Naive thymus-derived CD8-positive, alpha-beta T cell (primary cell): Measurements from ENCODE around the gene SLC5A11. TPM values are rescaled to one million over a fixed set of nuclear protein-coding genes. Genes with fewer than 3 reads are reported as not detected.
A peak's percentile ranks its signal among the peaks of the same experiment; 100 is the strongest.
"Not testable (repeated sequence)": the region's sequence is repeated elsewhere in the genome, so short reads cannot be mapped to it uniquely, and the experiment has no call there.

ENCODE experiments used
- ATAC-seq, 2 donors: fragments of 150-1000 bp; cut with Tn5 transposase in 1 of 2; sonication (Bioruptor Pico), chemical (Tn5 transposase) in 1 of 2; 1 replicate in 1 of 2; 2 replicates in 1 of 2; pipeline ENCODE4 v1.10.0; 2021; ENCODE audit warnings: mild to moderate bottlenecking in 2 of 2, moderate library complexity in 2 of 2
- POLR2A ChIA-PET: fragments of 350-600 bp; sonication (Branson Sonifier 250); formaldehyde crosslinking; loops from one replicate; lab custom pipeline; 2021; ENCODE audit warnings: antibody characterized with exemption; lab: Charles Lee
- DNase-seq, 10 donors: peaks; one replicate each; pipeline versions ENCODE4 v3.0.0 to v3.0.0-alpha.2; 2020 to 2022
- H3K27ac Mint-ChIP-seq, 10 donors: one replicate each; pipeline ENCODE4 v1.8.0; 2020 to 2022; ENCODE audit warnings: mild to moderate bottlenecking in 10 of 10, mixed read lengths in 10 of 10, moderate library complexity in 4 of 10, inconsistent platforms in 1 of 10
- H3K27me3 Mint-ChIP-seq, 5 donors: one replicate each; pipeline ENCODE4 v1.8.0; 2021 to 2022; ENCODE audit warnings: mixed read lengths in 5 of 5
- H3K36me3 Mint-ChIP-seq, 3 donors: one replicate each; pipeline ENCODE4 v1.8.0; 2020 to 2022; ENCODE audit warnings: mixed read lengths in 3 of 3, mild to moderate bottlenecking in 2 of 3, inconsistent platforms in 1 of 3
- H3K4me1 Mint-ChIP-seq, 4 donors: one replicate each; pipeline ENCODE4 v1.8.0; 2021 to 2022; ENCODE audit warnings: mixed read lengths in 4 of 4
- H3K4me3 Mint-ChIP-seq, 10 donors: one replicate each; pipeline ENCODE4 v1.8.0; 2020 to 2022; ENCODE audit warnings: mild to moderate bottlenecking in 10 of 10, mixed read lengths in 10 of 10, moderate library complexity in 6 of 10, inconsistent platforms in 1 of 10
- H3K9me3 Mint-ChIP-seq, 9 donors: one replicate each; pipeline ENCODE4 v1.8.0; 2020 to 2022; ENCODE audit warnings: mixed read lengths in 9 of 9, mild to moderate bottlenecking in 3 of 9, inconsistent platforms in 1 of 9, moderate library complexity in 1 of 9
- polyA plus RNA-seq, 3 donors: library from polyadenylated mRNA; unstranded; fragments of 300-500 nt; fragmentation: Illumina TruSeq; gene quantifications; one replicate each; pipeline ENCODE4 v1.2.3, GENCODE V29; 2021
- total RNA-seq, 8 experiments: library from RNA in 2 of 8; stranded (reverse) in 2 of 8; gene quantifications; one replicate each; pipeline ENCODE4 v1.2.3 and lab custom pipeline; 2021 to 2026

Gene SLC5A11
- total and polyA plus RNA-seq, 5 experiments from 2014 or later, result 0.22 to 0.68 TPM; not detected in 3

GRCh38 chr16:24883714-24884151 lies 38.0 kb downstream of the SLC5A11 start:
- Mint-ChIP-seq H3K36me3 (peaks cover 0 to 4% (median 0%) of the 10 kb centered on the region in 3 donors), H3K27me3 (peaks cover 0 to 2% (median 0%) of the 10 kb centered on the region in 5 donors), H3K4me3 (no peak overlapping the region), H3K4me1 (no peaks in the 10 kb centered on the region), H3K9me3 (peaks cover 0 to 15% (median 2%) of the 10 kb centered on the region in 9 donors), H3K27ac (no peak overlapping the region)
- POLR2A ChIA-PET, result no interaction called here
- DNase-seq (no peak), ATAC-seq (no peak)

- H3K36me3 Mint-ChIP-seq, result no peaks in the 10 kb centered on the region
- POLR2A ChIA-PET, result no interaction called here
- no peak overlapping the region for H3K27ac Mint-ChIP-seq
- H3K4me3 Mint-ChIP-seq, result no peak overlapping the region
- DNase-seq, result no peak
- H3K9me3 Mint-ChIP-seq, result peaks cover 0 to 15% (median 0%) of the 10 kb centered on the region in 9 donors
- H3K4me1 Mint-ChIP-seq, result no peaks in the 10 kb centered on the region
- H3K27me3 Mint-ChIP-seq, result peaks cover 2 to 24% (median 7%) of the 10 kb centered on the region in 5 donors
- ATAC-seq, result no peak
These were observed 41.7 kb downstream of the SLC5A11 start for GRCh38 chr16:24887472-24887871.

- Mint-ChIP-seq H3K27ac (no peak overlapping the region), H3K4me3 (no peak overlapping the region), H3K36me3 (no peaks in the 10 kb centered on the region), H3K9me3 (peaks cover 0 to 15% (median 0%) of the 10 kb centered on the region in 9 donors), H3K4me1 (no peaks in the 10 kb centered on the region), H3K27me3 (peaks cover 2 to 24% (median 7%) of the 10 kb centered on the region in 5 donors)
- ATAC-seq, result no peak
- DNase-seq, result no peak
- POLR2A ChIA-PET, result no interaction called here
These were observed 45.0 kb downstream of the SLC5A11 start for GRCh38 chr16:24890746-24891145.

- Mint-ChIP-seq H3K27ac (no peak overlapping the region), H3K4me1 (peaks cover 0 to 3% (median 0%) of the 10 kb centered on the region in 4 donors), H3K27me3 (peaks cover 0 to 7% (median 5%) of the 10 kb centered on the region in 5 donors), H3K36me3 (no peaks in the 10 kb centered on the region), H3K9me3 (peaks cover 0 to 4% (median 0%) of the 10 kb centered on the region in 9 donors), H3K4me3 (no peak overlapping the region)
- POLR2A ChIA-PET, result no interaction called here
- ATAC-seq (no peak), DNase-seq (no peak)
These were observed 50.7 kb downstream of the SLC5A11 start for GRCh38 chr16:24896439-24896838.

- H3K4me1 Mint-ChIP-seq, DNase-seq, H3K4me3 Mint-ChIP-seq, H3K27ac Mint-ChIP-seq, H3K36me3 Mint-ChIP-seq, ATAC-seq, POLR2A ChIA-PET, H3K9me3 Mint-ChIP-seq: not testable (repeated sequence)
- peaks cover 0 to 11% (median 9%) of the 10 kb centered on the region in 5 donors for H3K27me3 Mint-ChIP-seq
These were observed 51.8 kb downstream of the SLC5A11 start for GRCh38 chr16:24897522-24897921.

- POLR2A ChIA-PET, result no interaction called here
- H3K27me3 Mint-ChIP-seq, result peaks cover 0 to 14% (median 9%) of the 10 kb centered on the region in 5 donors
- no peak for ATAC-seq
- peaks cover 0 to 7% (median 0%) of the 10 kb centered on the region in 3 donors for H3K36me3 Mint-ChIP-seq
- H3K9me3 Mint-ChIP-seq, result peaks cover 0 to 4% (median 0%) of the 10 kb centered on the region in 9 donors
- no peak overlapping the region for H3K4me3 Mint-ChIP-seq
- DNase-seq, result no peak
- no peak overlapping the region for H3K27ac Mint-ChIP-seq
- H3K4me1 Mint-ChIP-seq, result peaks cover 0 to 3% (median 0%) of the 10 kb centered on the region in 4 donors
These were observed 54.5 kb downstream of the SLC5A11 start for GRCh38 chr16:24900230-24900629.

- Mint-ChIP-seq H3K27me3 (peaks cover 0 to 9% (median 4%) of the 10 kb centered on the region in 5 donors), H3K9me3 (no peaks in the 10 kb centered on the region), H3K4me1 (peaks cover 0 to 2% (median under 1%) of the 10 kb centered on the region in 4 donors), H3K36me3 (peaks cover 0 to 7% (median 0%) of the 10 kb centered on the region in 3 donors), H3K27ac (no peak overlapping the region), H3K4me3 (no peak overlapping the region)
- POLR2A ChIA-PET, result no interaction called here
- DNase-seq (no peak), ATAC-seq (no peak)
These were observed 60.5 kb downstream of the SLC5A11 start for GRCh38 chr16:24906199-24906808.

GRCh38 chr16:24906901-24907300 lies 61.1 kb downstream of the SLC5A11 start:
- no peak for ATAC-seq
- POLR2A ChIA-PET, result no interaction called here
- peaks cover 0 to 8% (median 3%) of the 10 kb centered on the region in 5 donors for H3K27me3 Mint-ChIP-seq
- no peak for DNase-seq
- no peak overlapping the region for H3K4me3 Mint-ChIP-seq
- peaks cover 0 to 2% (median under 1%) of the 10 kb centered on the region in 4 donors for H3K4me1 Mint-ChIP-seq
- peaks cover 0 to 6% (median 0%) of the 10 kb centered on the region in 3 donors for H3K36me3 Mint-ChIP-seq
- H3K9me3 Mint-ChIP-seq, result no peaks in the 10 kb centered on the region
- H3K27ac Mint-ChIP-seq, result no peak overlapping the region

GRCh38 chr16:24908716-24909115 lies 63.0 kb downstream of the SLC5A11 start:
- no peak for DNase-seq
- H3K27ac Mint-ChIP-seq, result no peak overlapping the region

GRCh38 chr16:24909856-24910255 lies 64.1 kb downstream of the SLC5A11 start:
- no peaks in the 10 kb centered on the region for H3K36me3 Mint-ChIP-seq
- no peaks in the 10 kb centered on the region for H3K27me3 Mint-ChIP-seq
- H3K4me1 Mint-ChIP-seq, result peaks cover 0 to 2% (median under 1%) of the 10 kb centered on the region in 4 donors
- H3K4me3 Mint-ChIP-seq, result no peak overlapping the region
- H3K9me3 Mint-ChIP-seq, result peaks cover 0 to under 1% (median 0%) of the 10 kb centered on the region in 9 donors
- no peak overlapping the region for H3K27ac Mint-ChIP-seq
- no peak for DNase-seq
- POLR2A ChIA-PET, result interaction anchor here (0.7 kb wide), 1 partner anchor 930 kb away, joined by 5 read pairs; no protein-coding TSS in a partner anchor
- no peak for ATAC-seq

More at GRCh38 chr16:24908716-24909115, 63.0 kb downstream of the SLC5A11 start:
- POLR2A ChIA-PET, result no interaction called here
- Mint-ChIP-seq H3K4me1 (peaks cover 0 to 2% (median under 1%) of the 10 kb centered on the region in 4 donors), H3K9me3 (no peaks in the 10 kb centered on the region), H3K36me3 (no peaks in the 10 kb centered on the region), H3K4me3 (no peak overlapping the region), H3K27me3 (no peaks in the 10 kb centered on the region)
- no peak for ATAC-seq

- Mint-ChIP-seq H3K36me3 (peaks cover 0 to 25% (median 7%) of the 10 kb centered on the region in 3 donors), H3K4me1 (peaks cover 0 to 2% (median 0%) of the 10 kb centered on the region in 4 donors), H3K27ac (peak overlapping the region in 1 of 10 donors; percentile 3), H3K9me3 (peaks cover 0 to 4% (median 0%) of the 10 kb centered on the region in 9 donors), H3K4me3 (peak overlapping the region in 1 of 10 donors; percentile 6), H3K27me3 (no peaks in the 10 kb centered on the region)
- DNase-seq, result no peak
- ATAC-seq, result no peak
- POLR2A ChIA-PET, result no interaction called here
These were observed 69.3 kb downstream of the SLC5A11 start for GRCh38 chr16:24915019-24915418.

- no peak overlapping the region for H3K4me3 Mint-ChIP-seq
- H3K4me1 Mint-ChIP-seq, result peaks cover 0 to 2% (median under 1%) of the 10 kb centered on the region in 4 donors
- H3K27ac Mint-ChIP-seq, result no peak overlapping the region
- ATAC-seq (no peak), DNase-seq (no peak)
- H3K36me3 Mint-ChIP-seq, result peaks cover 0 to 29% (median 8%) of the 10 kb centered on the region in 3 donors
- no peaks in the 10 kb centered on the region for H3K27me3 Mint-ChIP-seq
- H3K9me3 Mint-ChIP-seq, result peaks cover 0 to 4% (median 0%) of the 10 kb centered on the region in 9 donors
- POLR2A ChIA-PET, result no interaction called here
These were observed 69.8 kb downstream of the SLC5A11 start for GRCh38 chr16:24915576-24915975.

- peaks cover 8 to 17% (median 16%) of the 10 kb centered on the region in 4 donors for H3K4me1 Mint-ChIP-seq
- no peaks in the 10 kb centered on the region for H3K27me3 Mint-ChIP-seq
- H3K27ac Mint-ChIP-seq, result peak overlapping the region in 1 of 10 donors; percentile 43
- POLR2A ChIA-PET, result no interaction called here
- H3K36me3 Mint-ChIP-seq, result peaks cover 0 to 44% (median 12%) of the 10 kb centered on the region in 3 donors
- DNase-seq (no peak), ATAC-seq (no peak)
- peaks cover 0 to 4% (median 0%) of the 10 kb centered on the region in 9 donors for H3K9me3 Mint-ChIP-seq
- no peak overlapping the region for H3K4me3 Mint-ChIP-seq
These were observed 71.5 kb downstream of the SLC5A11 start for GRCh38 chr16:24917236-24917635.
